HEK293 (cell line): ENCODE data around the gene VDAC1.

Experiments
- CTCF ChIP-seq: fragments of 450-650 bp; formaldehyde crosslinking; IDR thresholded peaks from 2 replicates; pipeline ENCODE4 v1.5.1; 2016; ENCODE audit warnings: missing biosample characterization, missing genetic modification characterization
- REST ChIP-seq: fragments of 450-650 bp; formaldehyde crosslinking; IDR thresholded peaks from 2 replicates; pipeline ENCODE4 v1.5.1; 2016; ENCODE audit warnings: missing biosample characterization, missing genetic modification characterization
- ZBTB17 ChIP-seq: fragments of 450-650 bp; formaldehyde crosslinking; IDR thresholded peaks from 2 replicates; pipeline ENCODE4 v1.5.1; 2016; ENCODE audit warnings: missing biosample characterization, missing genetic modification characterization
- ZNF121 ChIP-seq: fragments of 450-650 bp; formaldehyde crosslinking; IDR thresholded peaks from 2 replicates; pipeline ENCODE4 v1.5.1; 2016; ENCODE audit warnings: missing biosample characterization, missing genetic modification characterization
- ZNF175 ChIP-seq: fragments of 450-650 bp; formaldehyde crosslinking; IDR thresholded peaks from 2 replicates; pipeline ENCODE4 v1.5.1; 2016; ENCODE audit warnings: missing biosample characterization, missing genetic modification characterization
- ZNF23 ChIP-seq: fragments of 450-650 bp; formaldehyde crosslinking; IDR thresholded peaks from 2 replicates; pipeline ENCODE4 v1.5.1; 2016; ENCODE audit warnings: missing biosample characterization, missing genetic modification characterization, borderline replicate concordance
- ZNF274 ChIP-seq, 2 experiments: fragments of 200-500 bp in 1 of 2; fragments of 450-650 bp in 1 of 2; sonication (Bioruptor generic) in 1 of 2; formaldehyde crosslinking in 1 of 2; IDR thresholded peaks; 2 replicates each; pipeline versions ENCODE4 v1.5.1 to v1.6.1; 2014 to 2016; ENCODE audit warnings: borderline replicate concordance in 1 of 2, inconsistent platforms in 1 of 2, low read length in 1 of 2, missing biosample characterization in 1 of 2, missing genetic modification characterization in 1 of 2
- ZNF658 ChIP-seq: fragments of 450-650 bp; formaldehyde crosslinking; IDR thresholded peaks from 2 replicates; pipeline ENCODE4; 2016; ENCODE audit warnings: missing biosample characterization, missing genetic modification characterization
- ZNF664 ChIP-seq: fragments of 450-650 bp; formaldehyde crosslinking; IDR thresholded peaks from 2 replicates; pipeline ENCODE4 v1.5.1; 2016; ENCODE audit warnings: missing biosample characterization, missing genetic modification characterization
- ZNF792 ChIP-seq: fragments of 450-650 bp; formaldehyde crosslinking; IDR thresholded peaks from 2 replicates; pipeline ENCODE4 v1.5.1; 2016; ENCODE audit warnings: missing biosample characterization, missing genetic modification characterization
- ZSCAN30 ChIP-seq: fragments of 450-650 bp; IDR thresholded peaks from 2 replicates; pipeline ENCODE4 v1.5.1; 2018; ENCODE audit warnings: missing biosample characterization, mild to moderate bottlenecking, missing genetic modification characterization, moderate library complexity

GRCh38 chr5:133932441-133933168 lies 72.2 kb downstream of the VDAC1 start:
- TF ChIP-seq CTCF (tag by site-specific recombination) = no peak
- no peak for TF ChIP-seq ZNF23
- no peak for TF ChIP-seq ZNF658 (tag by site-specific recombination)
- TF ChIP-seq REST (tag by site-specific recombination) = no peak
- no peak for TF ChIP-seq ZNF274 (IDR thresholded peaks at IDR 0.05; ENCODE audit: low read length)
- TF ChIP-seq ZNF274 (tag by site-specific recombination; IDR thresholded peaks at IDR 0.05; ENCODE audit: borderline replicate concordance) = no peak
- TF ChIP-seq ZNF121 = no peak
- TF ChIP-seq ZNF792 (tag by site-specific recombination) = no peak
- no peak for TF ChIP-seq ZSCAN30 (tag by site-specific recombination)
- no peak for TF ChIP-seq ZNF175 (tag by site-specific recombination)
- TF ChIP-seq ZNF664 (tag by site-specific recombination) = no peak
- TF ChIP-seq ZBTB17 = no peak
